PC-9 (cell line): ENCODE measurements around the gene ACAD11.

ENCODE experiments used
- CTCF ChIP-seq: fragments of 200-600 bp; sonication (generic); conservative IDR thresholded peaks from 2 replicates; pipeline ENCODE4 v1.6.1; 2017; ENCODE audit warnings: mixed run types, antibody characterized with exemption, mild to moderate bottlenecking, moderate library complexity
- EZH2 ChIP-seq: fragments of 200-600 bp; sonication (generic); IDR thresholded peaks from 2 replicates; pipeline ENCODE4 v1.8.0; 2017; ENCODE audit warnings: antibody characterized with exemption, low read depth

- no peak for TF ChIP-seq EZH2
- no peak for TF ChIP-seq CTCF
Measured at GRCh38 chr3:132679911-132680310, 20.3 kb upstream of the ACAD11 start.
